Endothelial cell of umbilical vein (primary cell): Measurements from ENCODE around the gene BNC2.

ENCODE experiments used
- EZH2 ChIP-seq: IDR thresholded peaks from 2 replicates; pipeline ENCODE4 v1.6.1; 2012; ENCODE audit warnings: borderline replicate concordance, low read depth, mild to moderate bottlenecking, moderate library complexity, low read length, inconsistent platforms; ENCODE audit not compliant: severe bottlenecking
- GATA2 ChIP-seq: IDR thresholded peaks from 2 replicates; pipeline ENCODE4 v1.7.0; 2011; ENCODE audit warnings: low read depth, mild to moderate bottlenecking, moderate library complexity, mixed read lengths, low read length; ENCODE audit not compliant: insufficient read length, insufficient read depth
- JUN ChIP-seq: IDR thresholded peaks from 2 replicates; pipeline ENCODE4 v1.6.1; 2011; ENCODE audit warnings: borderline replicate concordance, low read depth; ENCODE audit not compliant: insufficient read length, insufficient read depth
- TF ChIP-seq, protein P1 (sequence below), 2 donors: IDR thresholded peaks; 1 replicate in 1 of 2; 2 replicates in 1 of 2; pipeline ENCODE4 v1.5.1; 2011; ENCODE audit warnings: low read length in 2 of 2, mild to moderate bottlenecking in 2 of 2, moderate library complexity in 2 of 2, control low read depth in 1 of 2, inconsistent platforms in 1 of 2, low read depth in 1 of 2; ENCODE audit not compliant: insufficient read depth in 1 of 2; ENCODE audit errors: extremely low read depth in 1 of 2
- TF ChIP-seq, protein P2 (sequence below): IDR thresholded peaks from 2 replicates; pipeline ENCODE4 v1.6.1; 2011; ENCODE audit not compliant: insufficient read depth, insufficient read length

DNA sequence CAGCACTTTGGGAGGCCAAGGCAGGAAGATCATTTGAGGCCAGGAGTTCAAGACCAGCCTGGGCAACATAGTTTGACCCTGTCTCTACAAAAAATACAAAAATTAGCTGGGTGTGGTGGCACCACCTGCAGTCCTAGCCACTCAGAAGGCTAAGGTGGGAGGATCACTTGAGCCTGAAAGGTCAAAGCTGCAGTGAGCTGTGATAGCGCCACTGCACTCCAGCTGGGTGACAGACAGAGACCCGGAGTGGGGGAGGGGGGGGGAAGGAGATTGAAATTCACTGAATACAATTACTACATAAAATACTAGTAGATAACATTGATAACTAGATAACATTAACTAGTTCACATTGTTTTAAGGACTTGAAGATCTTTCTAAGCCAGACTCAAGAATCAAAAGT lies 345.6 kb downstream of the BNC2 start:
- TF ChIP-seq JUN: no peak
- TF ChIP-seq, protein P1, sequence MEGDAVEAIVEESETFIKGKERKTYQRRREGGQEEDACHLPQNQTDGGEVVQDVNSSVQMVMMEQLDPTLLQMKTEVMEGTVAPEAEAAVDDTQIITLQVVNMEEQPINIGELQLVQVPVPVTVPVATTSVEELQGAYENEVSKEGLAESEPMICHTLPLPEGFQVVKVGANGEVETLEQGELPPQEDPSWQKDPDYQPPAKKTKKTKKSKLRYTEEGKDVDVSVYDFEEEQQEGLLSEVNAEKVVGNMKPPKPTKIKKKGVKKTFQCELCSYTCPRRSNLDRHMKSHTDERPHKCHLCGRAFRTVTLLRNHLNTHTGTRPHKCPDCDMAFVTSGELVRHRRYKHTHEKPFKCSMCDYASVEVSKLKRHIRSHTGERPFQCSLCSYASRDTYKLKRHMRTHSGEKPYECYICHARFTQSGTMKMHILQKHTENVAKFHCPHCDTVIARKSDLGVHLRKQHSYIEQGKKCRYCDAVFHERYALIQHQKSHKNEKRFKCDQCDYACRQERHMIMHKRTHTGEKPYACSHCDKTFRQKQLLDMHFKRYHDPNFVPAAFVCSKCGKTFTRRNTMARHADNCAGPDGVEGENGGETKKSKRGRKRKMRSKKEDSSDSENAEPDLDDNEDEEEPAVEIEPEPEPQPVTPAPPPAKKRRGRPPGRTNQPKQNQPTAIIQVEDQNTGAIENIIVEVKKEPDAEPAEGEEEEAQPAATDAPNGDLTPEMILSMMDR (IDR thresholded peaks at IDR 0.05; ENCODE audit: extremely low read depth in 1 of 2, insufficient read depth in 1 of 2, low read depth in 1 of 2, low read length in 2 of 2): no peak
- TF ChIP-seq GATA2: no peak
- TF ChIP-seq EZH2: no peak
- TF ChIP-seq, protein P2, sequence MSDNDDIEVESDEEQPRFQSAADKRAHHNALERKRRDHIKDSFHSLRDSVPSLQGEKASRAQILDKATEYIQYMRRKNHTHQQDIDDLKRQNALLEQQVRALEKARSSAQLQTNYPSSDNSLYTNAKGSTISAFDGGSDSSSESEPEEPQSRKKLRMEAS: no peak
